ENCODE results near the gene ALKBH2. TPM values are rescaled to one million over a fixed set of nuclear protein-coding genes. Genes with fewer than 3 reads are reported as not detected.

ALKBH2 gene
- total RNA-seq, 3 donors from 2014 or later (not counting 1 experiment from before 2014, with no cell fraction given) = 10.9 to 12.6 (median 11.9) TPM

DNA sequence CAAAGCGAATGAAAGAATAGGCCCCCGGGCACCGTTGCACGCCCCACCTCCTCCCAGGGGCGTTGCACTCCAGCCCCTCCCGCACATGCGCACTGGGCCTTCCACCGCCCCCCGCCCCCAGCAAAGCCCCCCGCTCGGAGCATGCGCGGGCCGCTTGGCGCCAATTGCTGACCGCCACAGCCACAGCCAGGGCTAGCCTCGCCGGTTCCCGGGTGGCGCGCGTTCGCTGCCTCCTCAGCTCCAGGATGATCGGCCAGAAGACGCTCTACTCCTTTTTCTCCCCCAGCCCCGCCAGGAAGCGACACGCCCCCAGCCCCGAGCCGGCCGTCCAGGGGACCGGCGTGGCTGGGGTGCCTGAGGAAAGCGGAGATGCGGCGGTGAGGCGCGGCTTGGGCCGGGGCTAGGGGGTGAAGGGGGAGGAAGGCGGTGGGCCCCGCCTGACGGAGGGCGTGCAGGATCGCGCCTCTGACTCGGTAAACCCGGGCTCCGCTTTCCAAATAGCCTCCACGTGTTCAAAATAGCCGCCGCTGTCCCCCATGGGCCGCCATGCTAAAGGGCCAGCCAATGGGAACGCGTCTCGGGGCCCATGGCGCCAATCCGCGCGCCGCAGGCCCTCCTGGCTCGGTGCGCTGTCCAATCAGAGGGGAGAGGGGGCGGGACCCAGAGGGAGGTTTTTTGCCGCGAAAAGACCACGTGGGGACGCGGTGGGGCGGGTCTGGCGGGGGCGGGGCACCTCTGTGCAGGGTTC is 4.3 kb upstream of the ALKBH2 start, which contains the start of gene UNG:
UNG (plus strand) TSS at position 163 of the 748 bp plus-strand sequence; CDS start at position 246, 83 bp downstream.
- Mint-ChIP-seq H3K27ac (peak within 1 kb of the TSS; percentile 77 to 85), H3K36me3 (no peaks in the 10 kb centered on the region), H3K4me1 (peaks cover 43 to 50% of the 10 kb centered on the region in 2 donors), H3K9me3 (no peaks in the 10 kb centered on the region), H3K27me3 (ENCODE audit: low read depth in 2 of 2) (no peaks in the 10 kb centered on the region), H3K4me3 (peak within 1 kb of the TSS; percentile 88)
- peak within 1 kb of the TSS; percentile 68 for H3K27ac ChIP-seq (ENCODE audit: low read length)
- peaks cover 47% of the 10 kb centered on the region for H3K4me1 ChIP-seq (ENCODE audit: control insufficient read depth, insufficient read depth, low read length)
- TF ChIP-seq, protein P1, sequence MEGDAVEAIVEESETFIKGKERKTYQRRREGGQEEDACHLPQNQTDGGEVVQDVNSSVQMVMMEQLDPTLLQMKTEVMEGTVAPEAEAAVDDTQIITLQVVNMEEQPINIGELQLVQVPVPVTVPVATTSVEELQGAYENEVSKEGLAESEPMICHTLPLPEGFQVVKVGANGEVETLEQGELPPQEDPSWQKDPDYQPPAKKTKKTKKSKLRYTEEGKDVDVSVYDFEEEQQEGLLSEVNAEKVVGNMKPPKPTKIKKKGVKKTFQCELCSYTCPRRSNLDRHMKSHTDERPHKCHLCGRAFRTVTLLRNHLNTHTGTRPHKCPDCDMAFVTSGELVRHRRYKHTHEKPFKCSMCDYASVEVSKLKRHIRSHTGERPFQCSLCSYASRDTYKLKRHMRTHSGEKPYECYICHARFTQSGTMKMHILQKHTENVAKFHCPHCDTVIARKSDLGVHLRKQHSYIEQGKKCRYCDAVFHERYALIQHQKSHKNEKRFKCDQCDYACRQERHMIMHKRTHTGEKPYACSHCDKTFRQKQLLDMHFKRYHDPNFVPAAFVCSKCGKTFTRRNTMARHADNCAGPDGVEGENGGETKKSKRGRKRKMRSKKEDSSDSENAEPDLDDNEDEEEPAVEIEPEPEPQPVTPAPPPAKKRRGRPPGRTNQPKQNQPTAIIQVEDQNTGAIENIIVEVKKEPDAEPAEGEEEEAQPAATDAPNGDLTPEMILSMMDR (IDR thresholded peaks at IDR 0.05) = no peak
- DNase-seq (peak; percentile 97 to 98), ATAC-seq (peak; percentile 73 to 92 (median 85))
- H3K36me3 ChIP-seq (ENCODE audit: control insufficient read depth, insufficient read depth, low read length) = peaks cover 7% of the 10 kb centered on the region
- intact Hi-C loops (cut with micrococcal nuclease) = loop anchor here (1.0 to 10.0 kb wide), 2 partner anchors 44 to 273 kb away; no protein-coding TSS in a partner anchor
- no peaks in the 10 kb centered on the region for H3K27me3 ChIP-seq (ENCODE audit: control insufficient read depth, insufficient read depth, low read length)
- under 1% methylated on average over 71 of the region's 71 CpGs for WGBS (ENCODE audit: insufficient coverage)
- peak within 1 kb of the TSS; percentile 89 for H3K4me3 ChIP-seq (ENCODE audit: low read length)
- H3K9me3 ChIP-seq (ENCODE audit: control insufficient read depth, insufficient read depth, low read length) = no peaks in the 10 kb centered on the region

DNA sequence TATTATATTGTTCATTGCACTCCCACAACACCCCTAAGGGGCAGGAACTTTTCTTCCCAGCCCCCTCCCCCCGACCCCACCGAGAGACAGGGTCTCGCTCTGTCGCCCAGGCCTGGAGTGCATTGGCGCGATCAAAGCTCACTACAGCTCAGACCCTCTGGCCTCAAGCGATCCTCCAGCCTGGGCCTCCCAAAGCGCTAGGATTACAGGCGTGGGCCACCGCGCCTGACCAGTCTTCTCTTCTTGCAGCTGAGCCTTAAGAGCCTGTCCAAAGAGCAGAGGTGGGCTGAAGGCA is 3.8 kb upstream of the ALKBH2 start:
- H3K27me3 Mint-ChIP-seq (ENCODE audit: low read depth in 2 of 2) = no peaks in the 10 kb centered on the region
- 46% methylated on average over 11 of the region's 11 CpGs for WGBS (ENCODE audit: insufficient coverage)
- H3K27me3 ChIP-seq (ENCODE audit: control insufficient read depth, insufficient read depth, low read length) = no peaks in the 10 kb centered on the region
- H3K9me3 Mint-ChIP-seq = no peaks in the 10 kb centered on the region
- TF ChIP-seq, protein P1 (IDR thresholded peaks at IDR 0.05) = no peak
- H3K36me3 Mint-ChIP-seq = no peaks in the 10 kb centered on the region
- peaks cover 5% of the 10 kb centered on the region for H3K36me3 ChIP-seq (ENCODE audit: control insufficient read depth, insufficient read depth, low read length)
- no peaks in the 10 kb centered on the region for H3K9me3 ChIP-seq (ENCODE audit: control insufficient read depth, insufficient read depth, low read length)
- H3K4me1 Mint-ChIP-seq = peaks cover 48 to 56% of the 10 kb centered on the region in 2 donors
- no peak overlapping the region for H3K27ac ChIP-seq (ENCODE audit: low read length)
- peak overlapping the region; percentile 21 for H3K4me3 Mint-ChIP-seq
- H3K4me1 ChIP-seq (ENCODE audit: control insufficient read depth, insufficient read depth, low read length) = peaks cover 52% of the 10 kb centered on the region
- ATAC-seq (no peak), DNase-seq (no peak)
- H3K4me3 ChIP-seq (ENCODE audit: low read length) = no peak overlapping the region
- H3K27ac Mint-ChIP-seq = no peak overlapping the region
- intact Hi-C loops (cut with micrococcal nuclease) = loop anchor here (10.0 kb wide), 1 partner anchor 272 kb away; no protein-coding TSS in a partner anchor

DNA sequence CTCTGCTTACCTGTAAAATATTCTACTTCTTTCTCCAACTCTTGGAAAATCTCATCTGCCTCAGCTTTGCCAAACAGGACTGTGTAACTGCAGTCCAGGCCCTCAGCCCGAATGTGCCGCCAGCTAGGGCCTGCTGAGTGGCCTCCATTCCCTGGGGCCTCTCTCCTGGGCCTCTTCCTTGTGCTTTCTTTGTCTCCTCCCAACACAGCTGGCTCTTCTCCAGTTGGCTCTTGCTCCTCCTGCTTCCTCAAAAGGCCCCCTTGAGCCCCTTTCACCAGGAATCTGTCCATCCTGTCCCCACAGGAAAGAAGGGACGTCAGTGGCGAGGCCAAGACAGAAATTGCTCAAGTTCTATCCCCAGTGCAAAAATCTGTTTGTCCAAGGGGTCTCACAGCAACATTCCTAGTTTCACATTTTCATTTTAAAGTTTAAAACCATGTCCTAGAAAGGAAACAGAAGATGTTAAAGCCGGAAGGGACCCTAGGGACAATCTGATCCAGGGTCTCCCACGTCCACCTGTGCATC is 713 bp downstream of the ALKBH2 start:
- peak overlapping the region; percentile 86 for H3K4me3 Mint-ChIP-seq
- TF ChIP-seq, protein P1 (IDR thresholded peaks at IDR 0.05) = no peak
- Histone ChIP-seq H3K27me3 (ENCODE audit: control insufficient read depth, insufficient read depth, low read length) (no peaks in the 10 kb centered on the region), H3K9me3 (ENCODE audit: control insufficient read depth, insufficient read depth, low read length) (no peaks in the 10 kb centered on the region), H3K36me3 (ENCODE audit: control insufficient read depth, insufficient read depth, low read length) (peaks cover 15% of the 10 kb centered on the region), H3K4me1 (ENCODE audit: control insufficient read depth, insufficient read depth, low read length) (peaks cover 28% of the 10 kb centered on the region), H3K27ac (ENCODE audit: low read length) (peak overlapping the region; percentile 63), H3K4me3 (ENCODE audit: low read length) (peak overlapping the region; percentile 58)
- peak overlapping the region; percentile 90 to 93 for H3K27ac Mint-ChIP-seq
- peaks cover 24 to 26% of the 10 kb centered on the region in 2 donors for H3K4me1 Mint-ChIP-seq
- H3K27me3 Mint-ChIP-seq (ENCODE audit: low read depth in 2 of 2) = no peaks in the 10 kb centered on the region
- ATAC-seq (no peak), DNase-seq (no peak)
- no peaks in the 10 kb centered on the region for H3K36me3 Mint-ChIP-seq
- WGBS (ENCODE audit: insufficient coverage) = 53% methylated on average over 6 of the region's 6 CpGs
- H3K9me3 Mint-ChIP-seq = no peaks in the 10 kb centered on the region
- intact Hi-C loops (cut with micrococcal nuclease) = loop anchor here (1.0 to 10.0 kb wide), 7 partner anchors 39 to 529 kb away; partner anchors contain the start of gene CORO1C

All from natural killer cell (primary cell).